HEK293 (cell line): ENCODE results near the gene CACNA1F.

Source experiments
- CTCF ChIP-seq: fragments of 450-650 bp; formaldehyde crosslinking; IDR thresholded peaks from 2 replicates; pipeline ENCODE4 v1.5.1; 2016; ENCODE audit warnings: missing biosample characterization, missing genetic modification characterization
- FEZF1 ChIP-seq: fragments of 450-650 bp; formaldehyde crosslinking; IDR thresholded peaks from 2 replicates; pipeline ENCODE4 v1.5.1; 2016; ENCODE audit warnings: missing biosample characterization, missing genetic modification characterization
- ZNF175 ChIP-seq: fragments of 450-650 bp; formaldehyde crosslinking; IDR thresholded peaks from 2 replicates; pipeline ENCODE4 v1.5.1; 2016; ENCODE audit warnings: missing biosample characterization, missing genetic modification characterization
- ZNF510 ChIP-seq: fragments of 450-650 bp; formaldehyde crosslinking; IDR thresholded peaks from 2 replicates; pipeline ENCODE4 v1.5.1; 2018; ENCODE audit warnings: mild to moderate bottlenecking, missing genetic modification characterization, missing biosample characterization; ENCODE audit not compliant: insufficient replicate concordance

GRCh38 chrX:49209434-49210251 lies 23.5 kb downstream of the CACNA1F start:
- TF ChIP-seq CTCF (tag by site-specific recombination) = no peak
- no peak for TF ChIP-seq ZNF510
- no peak for TF ChIP-seq ZNF175 (tag by site-specific recombination)
- no peak for TF ChIP-seq FEZF1 (tag by site-specific recombination)
